Thoracic aorta (tissue), 2 donors: ENCODE data around the gene SETSIP. TPM values are rescaled to one million over a fixed set of nuclear protein-coding genes. Genes with fewer than 3 reads are reported as not detected.
"Not testable (repeated sequence)": the region's sequence is repeated elsewhere in the genome, so short reads cannot be mapped to it uniquely, and the experiment has no call there.

Source experiments
- ATAC-seq: fragments of 150-250 bp; one replicate; pipeline ENCODE4 v1.8.0; 2017; ENCODE audit warnings: low read depth; ENCODE audit not compliant: insufficient number of reproducible peaks, low FRiP score
- DNase-seq: peaks from one replicate; pipeline ENCODE4 v3.0.0-alpha.2; 2020; ENCODE audit warnings: low spot score
- H3K27ac ChIP-seq, 2 donors: fragments of 200-600 bp; sonication (generic); 1 replicate in 1 of 2; 2 replicates in 1 of 2; pipeline ENCODE4 v1.5.1; 2016; ENCODE audit warnings: mild to moderate bottlenecking in 2 of 2, moderate library complexity in 2 of 2
- H3K27me3 ChIP-seq: fragments of 200-600 bp; sonication (generic); replicated peaks from 2 replicates; pipeline ENCODE4 v1.6.0; 2016; ENCODE audit warnings: mild to moderate bottlenecking; ENCODE audit not compliant: insufficient read depth
- H3K36me3 ChIP-seq: fragments of 200-600 bp; sonication (generic); one replicate; pipeline ENCODE4 v1.5.1; 2016
- H3K4me1 ChIP-seq, 2 donors: fragments of 200-600 bp; sonication (generic); 1 replicate in 1 of 2; 2 replicates in 1 of 2; pipeline versions ENCODE4 v1.5.1 to v1.6.0; 2016; ENCODE audit warnings: low read depth in 2 of 2, mild to moderate bottlenecking in 1 of 2; ENCODE audit not compliant: control insufficient read depth in 1 of 2
- H3K4me3 ChIP-seq: fragments of 200-600 bp; sonication (generic); 2 replicates; pipeline ENCODE4 v1.5.1; 2016; ENCODE audit warnings: mild to moderate bottlenecking
- H3K9me3 ChIP-seq: fragments of 200-600 bp; sonication (generic); 2 replicates; pipeline ENCODE4 v1.5.1; 2016
- CTCF ChIP-seq: fragments of 200-600 bp; sonication (generic); IDR thresholded peaks from one replicate; pipeline ENCODE4 v1.5.1; 2019; ENCODE audit warnings: antibody characterized with exemption
- total RNA-seq, 2 donors: library from RNA; depleted of rRNA; stranded (reverse); fragments of >200 nt; gene quantifications; one replicate each; pipeline versions ENCODE4 v1.1.0 to v1.2.3, GENCODE V29; 2016

The SETSIP gene
- total RNA-seq, 2 donors from 2014 or later: not detected

- peak; percentile 76 for ATAC-seq
- Histone ChIP-seq H3K9me3 (peaks cover 2% of the 10 kb centered on the region), H3K4me1 (peaks cover 3 to 11% of the 10 kb centered on the region in 2 donors), H3K27ac (peak within 1 kb of the TSS; percentile 56 to 58), H3K4me3 (peak within 1 kb of the TSS; percentile 83), H3K36me3 (no peaks in the 10 kb centered on the region), H3K27me3 (no peaks in the 10 kb centered on the region)
- TF ChIP-seq CTCF: no peak
- DNase-seq: peak; percentile 31
Measured at GRCh38 chr1:92080128-92080985, 5.1 kb upstream of the SETSIP start, which contains the start of gene BTBD8. BTBD8 (plus strand) TSS chr1:92080345; CDS start chr1:92080572, 227 bp downstream.

- Histone ChIP-seq H3K4me1 (peaks cover 3 to 11% of the 10 kb centered on the region in 2 donors), H3K9me3 (no peaks in the 10 kb centered on the region), H3K4me3 (peak overlapping the region; percentile 83), H3K27me3 (no peaks in the 10 kb centered on the region), H3K27ac (no peak overlapping the region), H3K36me3 (no peaks in the 10 kb centered on the region)
- no peak for TF ChIP-seq CTCF
- DNase-seq (no peak), ATAC-seq (no peak)
Measured at GRCh38 chr1:92079441-92079840, 4.2 kb upstream of the SETSIP start.

GRCh38 chr1:92078077-92078476 is 2.9 kb upstream of the SETSIP start:
- peaks cover 3 to 11% of the 10 kb centered on the region in 2 donors for H3K4me1 ChIP-seq
- not testable (repeated sequence) for H3K9me3 ChIP-seq, H3K27ac ChIP-seq, H3K36me3 ChIP-seq, H3K27me3 ChIP-seq, ATAC-seq, H3K4me3 ChIP-seq, DNase-seq

- TF ChIP-seq CTCF: no peak
- ATAC-seq: no peak
- H3K27me3 ChIP-seq: no peaks in the 10 kb centered on the region
- no peaks in the 10 kb centered on the region for H3K9me3 ChIP-seq
- H3K4me1 ChIP-seq: peaks cover 3 to 4% of the 10 kb centered on the region in 2 donors
- no peak for DNase-seq
- no peak overlapping the region for H3K4me3 ChIP-seq
- H3K36me3 ChIP-seq: no peaks in the 10 kb centered on the region
- H3K27ac ChIP-seq: no peak overlapping the region
Measured at GRCh38 chr1:92076363-92076762, 1.2 kb upstream of the SETSIP start.

- not testable (repeated sequence) for DNase-seq, H3K4me1 ChIP-seq, ATAC-seq, H3K27me3 ChIP-seq, H3K9me3 ChIP-seq, H3K27ac ChIP-seq, H3K36me3 ChIP-seq, H3K4me3 ChIP-seq
Measured at GRCh38 chr1:92074446-92074845, 765 bp downstream of the SETSIP start.

GRCh38 chr1:92070892-92071291 is 4.3 kb downstream of the SETSIP start:
- Histone ChIP-seq H3K4me3 (no peak overlapping the region), H3K27me3 (no peaks in the 10 kb centered on the region), H3K4me1 (no peaks in the 10 kb centered on the region), H3K27ac (no peak overlapping the region), H3K9me3 (no peaks in the 10 kb centered on the region), H3K36me3 (no peaks in the 10 kb centered on the region)
- no peak for ATAC-seq
- TF ChIP-seq CTCF: no peak
- no peak for DNase-seq
